Measurements from ENCODE around the gene TMEM221. TPM values are rescaled to one million over a fixed set of nuclear protein-coding genes. Genes with fewer than 3 reads are reported as not detected.
A peak's percentile ranks its signal among the peaks of the same experiment; 100 is the strongest.

TMEM221 gene
- polyA plus RNA-seq, 3 donors from 2014 or later = 0.24 TPM; not detected in 2

- H3K36me3 Mint-ChIP-seq = peaks cover 0 to 3% (median 0%) of the 10 kb centered on the region in 3 donors
- H3K4me3 Mint-ChIP-seq = no peak overlapping the region
- peaks cover 5 to 7% of the 10 kb centered on the region in 2 donors for H3K4me1 Mint-ChIP-seq
- no peak for DNase-seq
- no peaks in the 10 kb centered on the region for H3K9me3 Mint-ChIP-seq
- H3K27ac Mint-ChIP-seq = no peak overlapping the region
- H3K27me3 Mint-ChIP-seq (ENCODE audit: low read depth in 3 of 3) = peaks cover 2 to 8% (median 8%) of the 10 kb centered on the region in 3 donors
Observed at GRCh38 chr19:17445526-17446165, 2.8 kb downstream of the TMEM221 start.

DNA sequence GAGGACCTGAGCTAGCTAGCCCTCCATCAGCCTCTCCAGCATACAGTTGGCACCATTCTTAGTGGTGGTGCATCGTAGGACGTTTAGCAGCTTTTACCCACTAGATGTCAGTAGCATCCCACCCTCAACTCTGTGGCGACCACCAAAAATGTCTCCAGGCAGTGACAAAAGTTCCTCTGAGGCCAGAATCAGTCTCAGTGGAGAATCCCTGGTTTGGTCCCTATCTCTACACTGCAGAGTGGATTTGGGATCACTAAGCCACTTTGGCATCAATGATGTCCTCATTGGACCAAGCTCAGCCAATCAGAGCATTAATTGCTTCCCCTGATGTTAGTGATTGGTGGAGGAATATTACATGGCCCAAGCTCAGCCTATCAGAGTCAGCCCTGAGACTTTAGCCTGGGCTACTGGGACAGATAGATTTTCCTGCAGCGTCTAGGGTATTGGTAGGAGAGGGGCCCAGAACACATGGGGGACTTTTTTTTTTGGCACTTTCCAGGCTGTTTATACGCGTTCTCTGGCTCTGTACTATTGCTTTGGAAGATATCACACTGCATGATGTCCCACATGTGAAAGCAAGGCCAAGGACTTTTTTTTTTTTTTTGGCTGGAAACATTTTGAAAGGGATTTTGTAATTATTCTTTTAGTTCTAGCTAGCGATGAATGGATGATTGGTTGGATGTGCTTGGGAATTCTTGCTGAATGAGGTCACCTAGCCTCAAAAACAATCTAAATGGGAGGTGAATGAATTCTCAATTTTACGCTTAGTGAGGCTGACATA lies 7.0 kb downstream of the TMEM221 start:
- no peak overlapping the region for H3K4me3 Mint-ChIP-seq
- H3K27ac Mint-ChIP-seq = no peak overlapping the region
- H3K4me1 Mint-ChIP-seq = no peaks in the 10 kb centered on the region
- H3K27me3 Mint-ChIP-seq (ENCODE audit: low read depth in 3 of 3) = peaks cover 0 to 3% (median 2%) of the 10 kb centered on the region in 3 donors
- no peaks in the 10 kb centered on the region for H3K36me3 Mint-ChIP-seq
- H3K9me3 Mint-ChIP-seq = no peaks in the 10 kb centered on the region
- DNase-seq = peak in 2 of 3 donors; percentile 19

GRCh38 chr19:17436874-17437267 lies 11.6 kb downstream of the TMEM221 start:
- H3K27me3 Mint-ChIP-seq (ENCODE audit: low read depth in 3 of 3) = peaks cover 2 to 3% (median 2%) of the 10 kb centered on the region in 3 donors
- no peak for DNase-seq
- no peaks in the 10 kb centered on the region for H3K4me1 Mint-ChIP-seq
- no peaks in the 10 kb centered on the region for H3K9me3 Mint-ChIP-seq
- no peak overlapping the region for H3K4me3 Mint-ChIP-seq
- no peak overlapping the region for H3K27ac Mint-ChIP-seq
- H3K36me3 Mint-ChIP-seq = no peaks in the 10 kb centered on the region

DNA sequence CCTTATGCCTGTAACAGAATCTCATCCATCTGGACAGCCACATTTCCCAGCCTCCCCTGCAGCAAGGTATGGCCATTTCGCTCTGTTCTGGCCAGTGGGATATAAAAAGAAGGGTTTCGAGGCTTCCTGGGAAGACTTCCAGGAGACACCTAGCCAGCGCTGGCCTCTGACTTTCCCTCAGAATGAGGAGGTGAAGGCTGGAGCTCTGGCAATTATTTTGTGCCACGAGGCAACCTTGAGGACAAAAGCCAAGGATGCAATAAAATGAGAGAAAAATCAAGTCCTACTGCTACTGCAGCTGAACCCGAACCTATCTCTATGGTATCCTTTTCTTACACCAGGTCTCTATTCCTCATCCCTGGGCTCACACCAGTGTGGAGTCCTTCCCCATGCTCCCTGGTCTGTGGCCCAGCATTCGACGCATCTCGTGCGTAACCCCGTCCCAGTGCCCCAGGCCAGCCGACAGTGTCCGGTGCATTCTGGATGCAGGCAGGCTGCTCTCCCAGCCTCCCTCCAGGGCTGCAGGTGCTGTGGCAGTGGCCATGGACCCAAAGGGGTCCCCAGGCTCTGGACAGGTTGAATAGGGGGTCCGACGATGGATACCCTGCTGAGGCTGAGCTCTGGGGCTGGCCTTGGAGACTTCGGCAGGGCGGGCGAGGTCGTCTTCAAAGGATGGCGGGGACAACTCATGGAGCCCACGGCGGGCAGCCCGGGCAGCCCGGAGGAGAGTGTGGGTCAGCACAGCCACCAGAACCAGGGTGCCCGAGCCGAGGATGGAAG lies 12.2 kb downstream of the TMEM221 start:
- Mint-ChIP-seq H3K9me3 (no peaks in the 10 kb centered on the region), H3K27me3 (ENCODE audit: low read depth in 3 of 3) (peaks cover 2 to 3% (median 2%) of the 10 kb centered on the region in 3 donors), H3K27ac (no peak overlapping the region)

DNA sequence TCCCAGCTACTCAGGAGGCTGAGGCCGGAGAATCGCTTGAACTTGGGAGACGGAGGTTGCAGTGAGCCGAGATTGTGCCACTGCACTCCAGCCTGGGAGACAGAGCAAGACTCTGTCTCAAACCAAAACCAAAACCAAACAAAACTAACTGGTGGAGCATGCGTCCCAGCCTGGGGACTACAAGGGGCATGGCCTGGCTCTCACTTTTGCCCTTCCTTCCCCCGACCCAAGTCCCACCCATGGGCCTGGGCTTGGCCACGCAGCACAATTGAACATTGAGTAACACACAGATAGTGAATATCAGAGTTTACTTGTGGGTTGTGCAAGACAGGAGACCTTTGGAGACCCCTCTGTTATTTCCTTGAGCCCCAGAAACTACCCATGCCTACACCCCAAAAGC lies 13.2 kb downstream of the TMEM221 start:
- Mint-ChIP-seq H3K4me1 (no peaks in the 10 kb centered on the region), H3K36me3 (no peaks in the 10 kb centered on the region), H3K27ac (no peak overlapping the region), H3K9me3 (no peaks in the 10 kb centered on the region), H3K4me3 (no peak overlapping the region), H3K27me3 (ENCODE audit: low read depth in 3 of 3) (peaks cover 2 to 3% (median 2%) of the 10 kb centered on the region in 3 donors)
- no peak for DNase-seq

More for the DNA sequence above, 12.2 kb downstream of the TMEM221 start:
- H3K36me3 Mint-ChIP-seq = no peaks in the 10 kb centered on the region
- no peaks in the 10 kb centered on the region for H3K4me1 Mint-ChIP-seq
- no peak for DNase-seq
- H3K4me3 Mint-ChIP-seq = no peak overlapping the region

GRCh38 chr19:17431417-17431816 lies 17.1 kb downstream of the TMEM221 start:
- H3K27ac Mint-ChIP-seq = no peak overlapping the region
- no peaks in the 10 kb centered on the region for H3K4me1 Mint-ChIP-seq
- no peak for DNase-seq
- peaks cover 0 to 2% (median 2%) of the 10 kb centered on the region in 3 donors for H3K27me3 Mint-ChIP-seq (ENCODE audit: low read depth in 3 of 3)
- no peaks in the 10 kb centered on the region for H3K36me3 Mint-ChIP-seq
- no peak overlapping the region for H3K4me3 Mint-ChIP-seq
- no peaks in the 10 kb centered on the region for H3K9me3 Mint-ChIP-seq

- DNase-seq = no peak
- no peaks in the 10 kb centered on the region for H3K9me3 Mint-ChIP-seq
- peaks cover 0 to 2% (median 2%) of the 10 kb centered on the region in 3 donors for H3K27me3 Mint-ChIP-seq (ENCODE audit: low read depth in 3 of 3)
- no peak overlapping the region for H3K4me3 Mint-ChIP-seq
- H3K27ac Mint-ChIP-seq = no peak overlapping the region
- H3K4me1 Mint-ChIP-seq = peaks cover 0 to 1% of the 10 kb centered on the region in 2 donors
- no peaks in the 10 kb centered on the region for H3K36me3 Mint-ChIP-seq
Observed at GRCh38 chr19:17429641-17430113, 18.8 kb downstream of the TMEM221 start.

GRCh38 chr19:17424743-17425365 lies 23.6 kb downstream of the TMEM221 start:
- Mint-ChIP-seq H3K36me3 (peaks cover 0 to 4% (median 4%) of the 10 kb centered on the region in 3 donors), H3K4me1 (peaks cover 10% of the 10 kb centered on the region in 2 donors), H3K4me3 (no peak overlapping the region), H3K9me3 (no peaks in the 10 kb centered on the region), H3K27me3 (ENCODE audit: low read depth in 3 of 3) (peaks cover 0 to 2% (median 2%) of the 10 kb centered on the region in 3 donors), H3K27ac (no peak overlapping the region)
- peak in 2 of 3 donors; percentile 14 to 22 for DNase-seq

GRCh38 chr19:17423429-17424208 lies 24.8 kb downstream of the TMEM221 start:
- DNase-seq = no peak
- Mint-ChIP-seq H3K27ac (no peak overlapping the region), H3K4me1 (peaks cover 18 to 22% of the 10 kb centered on the region in 2 donors), H3K9me3 (no peaks in the 10 kb centered on the region), H3K4me3 (no peak overlapping the region), H3K27me3 (ENCODE audit: low read depth in 3 of 3) (peaks cover 0 to 9% (median 2%) of the 10 kb centered on the region in 3 donors), H3K36me3 (peaks cover 0 to 4% (median 4%) of the 10 kb centered on the region in 3 donors)

DNA sequence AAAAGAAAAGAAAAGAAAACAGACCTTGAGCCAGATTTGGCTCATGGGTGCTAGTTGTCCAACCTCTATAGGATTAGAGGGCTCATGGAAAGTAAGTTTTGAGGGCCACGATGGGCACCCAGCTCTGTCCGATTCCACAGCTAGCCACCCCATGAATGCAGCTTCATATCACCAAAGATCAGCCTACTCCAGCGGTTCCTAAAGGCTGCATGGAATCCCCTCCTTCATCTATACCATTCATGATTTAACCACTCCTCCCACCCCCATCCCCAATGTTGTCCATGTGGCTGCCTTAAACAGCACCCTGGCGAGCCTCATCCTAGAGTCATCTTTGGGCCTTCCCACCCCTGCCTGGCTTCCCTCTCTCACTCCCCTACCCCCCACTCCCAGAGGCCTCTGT lies 26.5 kb downstream of the TMEM221 start:
- Mint-ChIP-seq H3K36me3 (peaks cover 1 to 4% (median 4%) of the 10 kb centered on the region in 3 donors), H3K27me3 (ENCODE audit: low read depth in 3 of 3) (peaks cover 0 to 9% (median 2%) of the 10 kb centered on the region in 3 donors), H3K4me1 (peaks cover 18 to 22% of the 10 kb centered on the region in 2 donors), H3K27ac (no peak overlapping the region), H3K4me3 (peak overlapping the region in 1 of 5 donors; percentile 13), H3K9me3 (no peaks in the 10 kb centered on the region)
- DNase-seq = no peak

DNA sequence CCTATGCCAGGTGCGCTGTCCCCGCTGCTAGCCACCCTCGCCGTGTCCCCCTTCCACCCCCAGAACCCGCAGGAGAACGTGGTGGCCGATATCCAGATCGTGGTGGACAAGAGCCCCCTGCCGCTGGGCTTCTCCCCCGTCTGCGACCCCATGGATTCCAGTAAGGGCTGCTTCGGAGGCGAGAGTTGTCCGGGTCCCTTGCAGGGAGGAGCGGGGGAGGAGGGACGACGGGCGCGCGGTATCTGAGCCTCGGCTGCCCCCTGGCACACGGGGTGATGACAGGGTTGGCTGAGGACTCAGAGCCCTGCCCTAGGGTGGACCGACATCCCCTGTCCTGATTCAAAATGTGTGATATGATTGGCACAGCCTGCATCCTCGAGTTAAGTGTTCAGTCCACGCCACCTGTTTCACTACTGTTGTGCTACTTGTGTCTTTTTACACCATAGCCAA lies 28.0 kb downstream of the TMEM221 start:
- Mint-ChIP-seq H3K27ac (peak overlapping the region in 5 of 6 donors; percentile 31 to 91 (median 77)), H3K9me3 (no peaks in the 10 kb centered on the region), H3K27me3 (ENCODE audit: low read depth in 3 of 3) (peaks cover 0 to 9% (median 2%) of the 10 kb centered on the region in 3 donors), H3K36me3 (peaks cover 4% of the 10 kb centered on the region in 3 donors), H3K4me1 (peaks cover 18 to 22% of the 10 kb centered on the region in 2 donors), H3K4me3 (peak overlapping the region; percentile 82 to 97 (median 91))
- peak in 1 of 3 donors; percentile 14 for DNase-seq

- H3K9me3 Mint-ChIP-seq = no peaks in the 10 kb centered on the region
- peak within 1 kb of the TSS; percentile 89 to 97 (median 94) for H3K27ac Mint-ChIP-seq
- peak within 1 kb of the TSS; percentile 91 to 97 (median 96) for H3K4me3 Mint-ChIP-seq
- H3K27me3 Mint-ChIP-seq (ENCODE audit: low read depth in 3 of 3) = peaks cover 0 to 9% (median 2%) of the 10 kb centered on the region in 3 donors
- H3K36me3 Mint-ChIP-seq = peaks cover 4 to 8% (median 4%) of the 10 kb centered on the region in 3 donors
- peaks cover 18 to 22% of the 10 kb centered on the region in 2 donors for H3K4me1 Mint-ChIP-seq
- DNase-seq = peak; percentile 94 to 96 (median 96)
Observed at GRCh38 chr19:17419621-17420474, 28.6 kb downstream of the TMEM221 start, which contains the start of gene MVB12A. Gene MVB12A (plus strand): TSS chr19:17420047. CDS start chr19:17420136, 89 bp downstream.
